Liver (tissue), 9 donors: ENCODE data around the gene TMEM63C. TPM values are rescaled to one million over a fixed set of nuclear protein-coding genes. Genes with fewer than 3 reads are reported as not detected.

Experiments
- DNase-seq: peaks from one replicate; pipeline ENCODE4 v3.0.0-alpha.2; 2017; ENCODE audit warnings: low spot score
- H3K27ac ChIP-seq, 2 donors: one replicate each; pipeline ENCODE4 v1.7.0; 2013; ENCODE audit warnings: inconsistent platforms in 2 of 2, low read length in 2 of 2, control low read depth in 1 of 2, low read depth in 1 of 2, mild to moderate bottlenecking in 1 of 2
- H3K27me3 ChIP-seq, 4 donors: one replicate each; pipeline versions ENCODE4 v1.6.1 to v1.7.0; 2013; ENCODE audit warnings: low read length in 3 of 4, inconsistent platforms in 1 of 4, mild to moderate bottlenecking in 1 of 4, moderate library complexity in 1 of 4; ENCODE audit not compliant: control insufficient read depth in 4 of 4, insufficient read depth in 4 of 4
- H3K36me3 ChIP-seq, 4 donors: one replicate each; pipeline versions ENCODE4 v1.6.1 to v1.7.0; 2013; ENCODE audit warnings: low read length in 3 of 4, mild to moderate bottlenecking in 3 of 4, low read depth in 1 of 4, moderate library complexity in 1 of 4; ENCODE audit not compliant: control insufficient read depth in 4 of 4, insufficient read depth in 3 of 4
- H3K4me1 ChIP-seq, 4 donors: one replicate each; pipeline versions ENCODE4 v1.6.1 to v1.7.0; 2013; ENCODE audit warnings: low read length in 3 of 4, mild to moderate bottlenecking in 3 of 4, moderate library complexity in 1 of 4; ENCODE audit not compliant: control insufficient read depth in 4 of 4, insufficient read depth in 4 of 4
- H3K4me3 ChIP-seq, 3 donors: one replicate each; pipeline versions ENCODE4 v1.6.1 to v1.7.0; 2013; ENCODE audit warnings: low read length in 3 of 3, control low read depth in 1 of 3, low read depth in 1 of 3, mild to moderate bottlenecking in 1 of 3
- H3K9ac ChIP-seq, 2 donors: one replicate each; pipeline ENCODE4 v1.7.0; 2013; ENCODE audit warnings: low read length in 2 of 2, mild to moderate bottlenecking in 2 of 2, moderate library complexity in 2 of 2, control low read depth in 1 of 2, low read depth in 1 of 2
- H3K9me3 ChIP-seq, 4 donors: one replicate each; pipeline versions ENCODE4 v1.6.1 to v1.7.0; 2013; ENCODE audit warnings: low read length in 3 of 4; ENCODE audit not compliant: control insufficient read depth in 4 of 4
- ATF3 ChIP-seq: IDR thresholded peaks from 2 replicates; pipeline ENCODE4 v1.6.1; 2016; ENCODE audit warnings: antibody characterized with exemption
- CTCF ChIP-seq: fragments of 150-350 bp; IDR thresholded peaks from 2 replicates; pipeline ENCODE4 v1.5.1; 2017; ENCODE audit warnings: improper control_type of control experiment, low read depth, low read length; ENCODE audit not compliant: missing input control
- FOXA1 ChIP-seq: IDR thresholded peaks from 2 replicates; pipeline ENCODE4 v1.6.1; 2016; ENCODE audit warnings: antibody characterized with exemption
- FOXA2 ChIP-seq: IDR thresholded peaks from 2 replicates; pipeline ENCODE4 v1.6.1; 2016; ENCODE audit warnings: antibody characterized with exemption
- GABPA ChIP-seq, 2 donors: IDR thresholded peaks in 1 of 2; conservative IDR thresholded peaks in 1 of 2; 2 replicates each; pipeline ENCODE4 v1.6.1; 2016; ENCODE audit warnings: antibody characterized with exemption in 2 of 2, mild to moderate bottlenecking in 1 of 2, moderate library complexity in 1 of 2
- HNF4A ChIP-seq, 2 donors: conservative IDR thresholded peaks; 2 replicates each; pipeline ENCODE4 v1.6.1; 2016; ENCODE audit warnings: antibody characterized with exemption in 2 of 2, mild to moderate bottlenecking in 2 of 2
- HNF4G ChIP-seq: IDR thresholded peaks from 2 replicates; pipeline ENCODE4 v1.6.1; 2016; ENCODE audit warnings: antibody characterized with exemption
- NR2F2 ChIP-seq: IDR thresholded peaks from 2 replicates; pipeline ENCODE4 v1.6.1; 2016; ENCODE audit warnings: antibody characterized with exemption
- RXRA ChIP-seq, 2 donors: IDR thresholded peaks; 2 replicates each; pipeline ENCODE4 v1.6.1; 2017 to 2018; ENCODE audit warnings: antibody characterized with exemption in 2 of 2, mild to moderate bottlenecking in 1 of 2
- SP1 ChIP-seq: IDR thresholded peaks from 2 replicates; pipeline ENCODE4 v1.6.1; 2018; ENCODE audit warnings: antibody characterized with exemption, mild to moderate bottlenecking
- TAF1 ChIP-seq: conservative IDR thresholded peaks from 2 replicates; pipeline ENCODE4 v1.6.1; 2016; ENCODE audit warnings: antibody characterized with exemption, mild to moderate bottlenecking
- YY1 ChIP-seq: IDR thresholded peaks from 2 replicates; pipeline ENCODE4 v1.6.1; 2016; ENCODE audit warnings: antibody characterized with exemption, mild to moderate bottlenecking
- ZBTB33 ChIP-seq: IDR thresholded peaks from 2 replicates; pipeline ENCODE4 v1.6.1; 2016; ENCODE audit warnings: antibody characterized with exemption
- WGBS: extraction: QIAGEN DNeasy Blood & Tissue Kit; methylation state at CpG from one replicate; pipeline ENCODE4 v1.1.7; 2013; 5-methylcytosine and 5-hydroxymethylcytosine counted together
- polyA plus RNA-seq, 2 donors: library from polyadenylated mRNA; stranded (reverse) in 1 of 2; unstranded in 1 of 2; fragments of 200-250 nt in 1 of 2; fragments of >200 nt in 1 of 2; fragmentation: Nextera tagmentation in 1 of 2; extraction: Ambion mirVana in 1 of 2; gene quantifications; one replicate each; pipeline versions ENCODE4 v1.2.1 to v1.2.3, GENCODE V29; 2013 to 2015
- total RNA-seq, 2 donors: library from RNA; depleted of rRNA; stranded (reverse); fragments of >200 nt; gene quantifications; one replicate each; pipeline ENCODE4 v1.2.3, GENCODE V29; 2014
- TF ChIP-seq, protein P1 (sequence below): IDR thresholded peaks from 2 replicates; pipeline ENCODE4 v1.6.1; 2016; ENCODE audit warnings: antibody characterized with exemption, mild to moderate bottlenecking
- TF ChIP-seq, protein P2 (sequence below): IDR thresholded peaks from 2 replicates; pipeline ENCODE4 v1.6.1; 2016; ENCODE audit warnings: antibody characterized with exemption
- donor health status: healthy.
- donor health status: healthy.
- donor health status: healthy.
- donor health status: healthy.
- donor health status: healthy.

The TMEM63C gene
- total and polyA plus RNA-seq, 4 donors: 0.13 to 1.6 (median 0.25) TPM; not detected in 1

- TF ChIP-seq, protein P1, sequence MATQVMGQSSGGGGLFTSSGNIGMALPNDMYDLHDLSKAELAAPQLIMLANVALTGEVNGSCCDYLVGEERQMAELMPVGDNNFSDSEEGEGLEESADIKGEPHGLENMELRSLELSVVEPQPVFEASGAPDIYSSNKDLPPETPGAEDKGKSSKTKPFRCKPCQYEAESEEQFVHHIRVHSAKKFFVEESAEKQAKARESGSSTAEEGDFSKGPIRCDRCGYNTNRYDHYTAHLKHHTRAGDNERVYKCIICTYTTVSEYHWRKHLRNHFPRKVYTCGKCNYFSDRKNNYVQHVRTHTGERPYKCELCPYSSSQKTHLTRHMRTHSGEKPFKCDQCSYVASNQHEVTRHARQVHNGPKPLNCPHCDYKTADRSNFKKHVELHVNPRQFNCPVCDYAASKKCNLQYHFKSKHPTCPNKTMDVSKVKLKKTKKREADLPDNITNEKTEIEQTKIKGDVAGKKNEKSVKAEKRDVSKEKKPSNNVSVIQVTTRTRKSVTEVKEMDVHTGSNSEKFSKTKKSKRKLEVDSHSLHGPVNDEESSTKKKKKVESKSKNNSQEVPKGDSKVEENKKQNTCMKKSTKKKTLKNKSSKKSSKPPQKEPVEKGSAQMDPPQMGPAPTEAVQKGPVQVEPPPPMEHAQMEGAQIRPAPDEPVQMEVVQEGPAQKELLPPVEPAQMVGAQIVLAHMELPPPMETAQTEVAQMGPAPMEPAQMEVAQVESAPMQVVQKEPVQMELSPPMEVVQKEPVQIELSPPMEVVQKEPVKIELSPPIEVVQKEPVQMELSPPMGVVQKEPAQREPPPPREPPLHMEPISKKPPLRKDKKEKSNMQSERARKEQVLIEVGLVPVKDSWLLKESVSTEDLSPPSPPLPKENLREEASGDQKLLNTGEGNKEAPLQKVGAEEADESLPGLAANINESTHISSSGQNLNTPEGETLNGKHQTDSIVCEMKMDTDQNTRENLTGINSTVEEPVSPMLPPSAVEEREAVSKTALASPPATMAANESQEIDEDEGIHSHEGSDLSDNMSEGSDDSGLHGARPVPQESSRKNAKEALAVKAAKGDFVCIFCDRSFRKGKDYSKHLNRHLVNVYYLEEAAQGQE: no peak
- TF ChIP-seq FOXA1 (no peak), GABPA (IDR thresholded peaks at IDR 0.05 in 1 of 2, conservative IDR thresholded peaks at IDR 0.05 in 1 of 2) (no peak), SP1 (no peak), CTCF (no peak), RXRA (IDR thresholded peaks at IDR 0.05) (no peak), FOXA2 (no peak), YY1 (no peak), HNF4A (conservative IDR thresholded peaks at IDR 0.05) (no peak)
These were observed 46.5 kb downstream of the TMEM63C start (continued) for GRCh38 chr14:77228056-77228455.

- WGBS: 77% methylated on average over 2 of the region's 2 CpGs
These were observed 49.3 kb downstream of the TMEM63C start for GRCh38 chr14:77230914-77231313.

DNA sequence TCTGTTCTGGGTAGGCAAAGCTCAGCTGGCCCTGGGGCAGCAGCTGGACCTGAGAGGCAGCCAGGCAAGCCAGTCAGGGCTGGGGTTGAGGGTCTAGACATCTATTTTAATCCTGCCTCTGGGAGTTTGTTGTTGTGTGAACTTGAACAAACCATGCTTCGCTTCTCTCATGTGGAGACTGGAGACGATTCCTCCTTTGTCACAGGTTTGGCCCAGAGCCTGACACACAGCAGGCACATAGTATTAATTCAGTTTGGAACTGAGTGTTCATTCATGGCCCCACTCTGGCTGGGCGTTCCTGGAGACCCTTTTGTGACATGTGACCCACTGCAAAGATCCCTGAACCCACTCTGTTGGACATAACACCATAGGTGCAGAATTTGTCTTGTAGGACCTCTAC is 50.1 kb downstream of the TMEM63C start:
- Histone ChIP-seq H3K4me1 (no peaks in the 10 kb centered on the region), H3K4me3 (no peak overlapping the region), H3K9ac (no peak overlapping the region), H3K27ac (no peak overlapping the region), H3K27me3 (no peaks in the 10 kb centered on the region), H3K9me3 (peaks cover 0 to 5% (median 0%) of the 10 kb centered on the region in 4 donors), H3K36me3 (no peaks in the 10 kb centered on the region)
- 70% methylated on average over 3 of the region's 3 CpGs for WGBS
- DNase-seq: no peak
- TF ChIP-seq CTCF (no peak), ZBTB33 (no peak), ATF3 (no peak), YY1 (no peak), NR2F2 (no peak)
- TF ChIP-seq, protein P1: no peak
- TF ChIP-seq, protein P2, sequence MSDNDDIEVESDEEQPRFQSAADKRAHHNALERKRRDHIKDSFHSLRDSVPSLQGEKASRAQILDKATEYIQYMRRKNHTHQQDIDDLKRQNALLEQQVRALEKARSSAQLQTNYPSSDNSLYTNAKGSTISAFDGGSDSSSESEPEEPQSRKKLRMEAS: no peak

More at GRCh38 chr14:77230914-77231313, 49.3 kb downstream of the TMEM63C start:
- DNase-seq: no peak
- H3K9me3 ChIP-seq: peaks cover 0 to 5% (median 0%) of the 10 kb centered on the region in 4 donors
- H3K36me3 ChIP-seq: no peaks in the 10 kb centered on the region
- TF ChIP-seq TAF1: no peak
- no peak for TF ChIP-seq ATF3
- no peak for TF ChIP-seq HNF4A (conservative IDR thresholded peaks at IDR 0.05)
- no peak for TF ChIP-seq HNF4G
- TF ChIP-seq, protein P2: no peak
- H3K9ac ChIP-seq: no peak overlapping the region
- no peaks in the 10 kb centered on the region for H3K27me3 ChIP-seq
- no peak overlapping the region for H3K4me3 ChIP-seq
- no peaks in the 10 kb centered on the region for H3K4me1 ChIP-seq
- no peak overlapping the region for H3K27ac ChIP-seq
